Stimulated activated CD4-positive, alpha-beta T cell treated with anti-CD3 and anti-CD28 coated beads, Interleukin-1b, Interleukin-23, amount 100 ng/mL, for 48 hours (primary cell): ENCODE measurements around the gene ZNF776.
A peak's percentile ranks its signal among the peaks of the same experiment; 100 is the strongest.
"Not testable (repeated sequence)": the region's sequence is repeated elsewhere in the genome, so short reads cannot be mapped to it uniquely, and the experiment has no call there.

Experiments
- DNase-seq: peaks from one replicate; pipeline ENCODE4 v3.0.0-alpha.2; 2020

ZNF776 gene

GRCh38 chr19:57746580-57747471 is at the start of gene ZNF776:
ZNF776 (plus strand) TSS chr19:57746815; CDS start chr19:57747059, 244 bp downstream.
- peak; percentile 84 for DNase-seq

DNA sequence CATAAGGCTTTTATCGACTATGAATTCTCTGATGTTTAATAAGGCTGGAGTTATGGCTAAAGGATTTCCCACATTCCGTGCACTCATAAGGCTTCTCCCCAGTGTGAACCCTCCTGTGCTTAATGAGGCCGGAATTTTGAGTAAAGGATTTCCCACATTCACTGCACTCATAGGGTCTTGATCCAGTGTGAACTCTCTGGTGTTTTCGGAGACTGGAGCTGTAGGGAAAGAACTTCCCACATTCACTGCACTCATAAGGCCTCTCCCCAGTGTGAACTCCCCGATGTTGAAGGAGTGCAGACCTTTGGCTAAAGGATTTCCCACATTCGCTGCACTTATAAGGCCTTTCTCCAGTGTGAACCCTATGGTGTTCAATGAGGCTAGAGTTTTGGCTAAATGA is 45.0 kb upstream of the ZNF776 start:
- no peak for DNase-seq

- DNase-seq: no peak
Observed at GRCh38 chr19:57706346-57706745, 40.3 kb upstream of the ZNF776 start.

- DNase-seq: peak; percentile 25
Observed at GRCh38 chr19:57708641-57709361, 37.8 kb upstream of the ZNF776 start, which contains the start of gene ZNF154. ZNF154 (minus strand) TSS chr19:57709204; CDS start chr19:57708971, 233 bp downstream.

DNA sequence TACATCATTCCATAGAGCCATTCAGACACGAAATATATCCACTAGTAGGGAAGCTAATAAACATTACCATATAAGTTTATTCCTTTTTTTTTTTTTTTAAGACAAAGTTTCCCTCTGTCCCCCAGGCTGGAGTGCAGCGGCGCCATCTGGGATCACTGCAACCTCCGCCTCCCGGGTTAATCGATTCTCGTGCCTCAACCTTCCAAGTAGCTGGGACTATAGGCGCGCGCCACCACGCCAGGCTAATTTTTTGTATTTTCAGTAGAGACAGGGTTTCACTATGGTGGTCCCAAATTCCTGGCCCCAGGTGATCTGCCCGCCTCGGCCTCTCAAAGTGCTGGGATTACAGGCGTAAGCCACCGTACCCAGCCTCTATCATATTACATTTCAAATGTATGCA is 37.0 kb upstream of the ZNF776 start:
- no peak for DNase-seq

DNA sequence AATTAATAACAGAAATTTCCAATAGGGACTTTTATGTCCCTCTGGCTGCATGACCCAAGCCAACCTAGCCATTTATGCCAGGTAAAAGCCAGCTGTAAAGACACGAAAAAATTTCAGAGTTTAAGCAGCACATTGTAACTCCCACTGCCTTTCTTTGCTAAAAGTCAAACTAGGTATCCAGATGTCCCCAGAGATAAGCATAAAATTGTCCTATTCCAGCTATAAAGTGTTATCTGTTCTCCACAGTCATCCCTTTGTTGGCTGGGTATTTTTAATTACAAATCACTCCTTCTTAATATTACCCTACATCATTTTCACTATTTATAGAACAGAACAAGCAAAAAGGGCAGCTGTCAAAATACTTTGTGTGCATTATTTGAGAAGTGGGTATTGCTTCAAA is 34.4 kb upstream of the ZNF776 start:
- no peak for DNase-seq

DNA sequence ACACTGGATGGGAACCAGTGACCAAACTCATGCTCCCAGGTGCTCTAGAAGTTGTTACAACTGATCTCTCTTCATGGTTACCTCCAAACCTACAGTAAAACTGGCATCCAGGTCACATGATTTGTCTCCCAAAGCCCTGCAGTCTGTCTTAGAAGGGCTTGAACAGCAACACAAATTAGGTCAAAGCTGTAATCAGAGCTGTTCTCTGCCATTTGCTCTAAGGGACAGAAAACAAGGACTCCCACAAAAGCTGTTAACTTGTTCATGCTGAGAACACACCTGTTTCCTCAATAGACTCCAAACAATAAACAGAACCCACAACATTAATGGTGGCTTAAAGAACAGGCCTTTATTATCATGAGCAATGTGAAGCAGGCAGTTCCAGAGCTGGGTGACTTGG is 27.2 kb upstream of the ZNF776 start:
- no peak for DNase-seq

- DNase-seq: no peak
Observed at GRCh38 chr19:57719901-57720519, 26.6 kb upstream of the ZNF776 start.

DNA sequence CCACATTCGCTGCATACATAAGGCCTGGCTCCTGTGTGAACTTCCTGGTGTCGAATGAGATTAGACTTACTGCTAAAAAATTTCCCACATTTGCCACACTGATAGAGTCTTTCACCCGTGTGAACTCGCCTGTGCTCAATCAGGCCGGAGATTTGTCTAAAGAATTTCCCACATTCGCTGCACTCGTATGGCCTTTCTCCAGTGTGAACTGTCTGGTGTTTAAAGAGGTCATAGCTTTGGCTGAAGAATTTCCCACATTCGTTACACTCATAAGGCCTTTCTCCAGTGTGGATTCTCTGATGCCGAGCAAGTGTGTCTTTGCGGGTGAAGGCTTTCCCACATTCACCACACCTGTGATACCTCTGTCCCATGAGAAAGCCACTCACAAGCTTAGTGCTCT is 25.7 kb upstream of the ZNF776 start:
- DNase-seq: no peak

DNA sequence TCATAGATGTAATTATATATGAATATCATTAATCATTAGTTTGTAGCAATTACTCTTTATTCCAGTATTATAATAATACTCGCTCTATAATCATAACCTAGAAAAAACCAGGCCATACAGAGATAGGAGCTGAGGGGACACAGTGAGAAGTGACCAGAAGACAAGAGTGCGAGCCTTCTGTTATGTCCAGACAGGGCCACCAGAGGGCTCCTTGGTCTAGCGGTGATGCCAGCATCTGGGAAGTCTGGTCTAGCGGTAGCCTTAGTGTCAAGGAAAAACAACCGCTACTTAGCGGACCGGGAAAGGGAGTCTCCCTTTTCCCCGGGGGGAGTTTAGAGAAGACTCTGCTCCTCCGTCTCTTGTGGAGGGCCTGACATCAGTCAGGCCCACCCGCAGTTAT is 8.3 kb upstream of the ZNF776 start:
- DNase-seq: peak; percentile 18

GRCh38 chr19:57738770-57739169 is 7.8 kb upstream of the ZNF776 start:
- not testable (repeated sequence) for DNase-seq

GRCh38 chr19:57747472-57747807 is 825 bp downstream of the ZNF776 start:
- DNase-seq: no peak

- DNase-seq: no peak
Observed at GRCh38 chr19:57748029-57748428, 1.4 kb downstream of the ZNF776 start.

DNA sequence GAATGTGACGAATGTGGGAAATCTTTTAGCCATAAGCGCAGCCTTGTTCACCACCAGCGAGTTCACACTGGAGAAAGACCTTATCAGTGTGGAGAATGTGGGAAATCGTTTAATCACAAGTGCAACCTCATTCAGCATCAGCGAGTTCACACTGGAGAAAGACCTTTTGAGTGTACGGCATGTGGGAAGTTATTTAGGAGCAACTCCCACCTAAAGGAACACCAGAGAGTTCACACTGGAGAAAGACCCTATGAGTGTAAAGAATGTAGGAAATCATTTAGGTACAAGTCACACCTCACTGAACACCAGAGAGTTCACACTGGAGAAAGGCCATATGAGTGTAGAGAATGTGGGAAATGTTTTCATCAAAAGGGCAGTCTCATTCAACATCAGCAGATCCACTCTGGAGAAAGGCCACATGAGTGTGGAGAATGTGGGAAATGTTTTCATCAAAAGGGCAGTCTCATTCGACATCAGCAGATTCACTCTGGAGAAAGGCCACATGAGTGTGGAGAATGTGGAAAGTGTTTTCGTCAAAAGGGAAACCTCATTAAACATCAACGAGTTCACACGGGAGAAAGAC is 7.6 kb downstream of the ZNF776 start:
- no peak for DNase-seq

GRCh38 chr19:57755031-57755430 is 8.4 kb downstream of the ZNF776 start:
- DNase-seq: no peak

GRCh38 chr19:57757941-57758340 is 11.3 kb downstream of the ZNF776 start:
- DNase-seq: no peak

DNA sequence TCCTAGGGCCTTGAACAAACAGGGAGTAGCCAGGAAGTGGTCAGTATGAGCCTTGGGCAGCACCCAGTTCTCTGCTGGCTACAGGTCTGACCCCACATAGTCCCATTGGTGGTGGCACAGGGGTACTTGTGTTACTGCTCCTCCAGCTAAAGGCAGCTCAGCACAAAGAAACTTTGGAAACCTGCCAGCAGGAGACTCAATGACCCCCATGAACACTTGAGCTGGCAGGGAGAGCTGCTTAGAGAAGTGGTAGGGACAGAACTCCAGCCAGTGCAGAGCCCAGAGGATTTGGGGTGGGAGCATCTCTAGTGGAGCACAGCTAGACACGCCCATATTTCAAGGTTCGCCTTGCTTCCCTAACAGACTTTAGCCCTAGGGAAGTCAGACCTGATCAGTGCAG is 12.5 kb downstream of the ZNF776 start:
- no peak for DNase-seq

GRCh38 chr19:57769345-57770131 is 22.9 kb downstream of the ZNF776 start, which contains the start of gene ZNF586:
ZNF586 (plus strand) TSS chr19:57769676; CDS start chr19:57769843, 167 bp downstream.
- DNase-seq: peak; percentile 90

GRCh38 chr19:57771417-57771816 is 24.8 kb downstream of the ZNF776 start:
- DNase-seq: no peak

- no peak for DNase-seq
Observed at GRCh38 chr19:57773488-57773887, 26.9 kb downstream of the ZNF776 start.

DNA sequence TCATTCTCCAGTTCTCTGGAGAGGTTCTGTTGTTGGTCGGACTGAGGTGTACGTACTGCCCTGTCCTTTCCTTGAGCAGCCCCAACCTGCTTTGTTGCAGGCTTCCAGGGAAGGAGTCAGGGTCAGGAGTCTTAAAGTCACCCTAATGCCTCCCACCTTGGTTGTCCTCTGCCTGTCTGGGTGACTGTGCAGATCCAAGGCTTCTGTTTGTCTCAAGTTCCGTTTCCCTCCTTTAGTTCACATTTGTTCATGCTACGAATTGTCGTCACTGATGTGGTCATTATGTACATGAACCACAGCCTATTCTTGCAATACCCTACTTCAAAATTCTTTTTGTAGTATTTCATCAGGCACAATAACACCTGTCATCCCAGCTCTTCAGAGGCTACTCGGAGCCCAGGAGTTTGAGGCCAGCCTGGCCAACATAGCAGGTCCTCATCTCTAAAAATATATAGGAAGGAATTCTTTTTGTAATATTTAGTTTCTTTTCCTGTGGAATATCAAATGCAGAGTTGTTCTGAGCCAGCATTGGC is 30.2 kb downstream of the ZNF776 start:
- no peak for DNase-seq

DNA sequence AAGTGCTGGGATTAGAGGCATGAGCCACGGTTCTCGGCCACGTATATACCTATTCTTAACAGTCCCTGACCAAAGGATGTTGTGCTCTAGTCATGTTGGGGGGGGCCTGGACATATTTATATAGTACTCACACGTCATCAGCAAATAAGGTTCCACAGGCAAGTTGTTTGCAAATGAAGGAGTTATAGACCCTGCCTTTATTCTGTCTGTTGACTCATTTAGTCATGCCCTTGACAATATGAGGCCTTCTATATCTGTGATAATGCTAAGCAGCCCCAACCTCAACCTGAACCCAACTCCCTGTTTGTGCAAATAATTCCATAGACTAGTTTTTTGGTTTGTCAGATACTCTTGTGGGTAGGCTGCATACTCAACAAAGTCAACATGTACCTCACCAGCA is 31.7 kb downstream of the ZNF776 start:
- DNase-seq: no peak
